Activated T-cell treated with anti-CD3 and anti-CD28 coated beads, Interleukin-2, amount 50 U/mL, for 1 hour (primary cell): ENCODE data around the gene CBR1.
A peak's percentile ranks its signal among the peaks of the same experiment; 100 is the strongest.
"Not testable (repeated sequence)": the region's sequence is repeated elsewhere in the genome, so short reads cannot be mapped to it uniquely, and the experiment has no call there.

Experiments
- DNase-seq: peaks from one replicate; pipeline ENCODE4 v3.0.0-alpha.2; 2020

CBR1 gene

GRCh38 chr21:36082237-36082664 is 12.4 kb downstream of the CBR1 start:
- DNase-seq = no peak

GRCh38 chr21:36087362-36088138 is 17.7 kb downstream of the CBR1 start:
- DNase-seq = no peak

GRCh38 chr21:36089946-36090345 is 20.1 kb downstream of the CBR1 start:
- no peak for DNase-seq

- no peak for DNase-seq
Observed at GRCh38 chr21:36092681-36093080, 22.9 kb downstream of the CBR1 start.

GRCh38 chr21:36093512-36093911 is 23.7 kb downstream of the CBR1 start:
- no peak for DNase-seq

- DNase-seq = no peak
Observed at GRCh38 chr21:36096398-36097290, 26.8 kb downstream of the CBR1 start.

GRCh38 chr21:36097427-36098181 is 27.8 kb downstream of the CBR1 start:
- no peak for DNase-seq

GRCh38 chr21:36098182-36098532 is 28.3 kb downstream of the CBR1 start:
- no peak for DNase-seq

GRCh38 chr21:36099000-36099399 is 29.2 kb downstream of the CBR1 start:
- no peak for DNase-seq

GRCh38 chr21:36099695-36100211 is 29.9 kb downstream of the CBR1 start:
- not testable (repeated sequence) for DNase-seq

GRCh38 chr21:36100971-36101641 is 31.3 kb downstream of the CBR1 start:
- no peak for DNase-seq

- DNase-seq = no peak
Observed at GRCh38 chr21:36103434-36103833, 33.6 kb downstream of the CBR1 start.

- DNase-seq = peak; percentile 65
Observed at GRCh38 chr21:36104317-36105300, 34.8 kb downstream of the CBR1 start.

GRCh38 chr21:36105327-36105842 is 35.6 kb downstream of the CBR1 start:
- no peak for DNase-seq

GRCh38 chr21:36109868-36110267 is 40.0 kb downstream of the CBR1 start:
- no peak for DNase-seq

GRCh38 chr21:36111238-36111637 is 41.4 kb downstream of the CBR1 start:
- DNase-seq = no peak

GRCh38 chr21:36113647-36114428 is 44.0 kb downstream of the CBR1 start:
- peak; percentile 27 for DNase-seq

- no peak for DNase-seq
Observed at GRCh38 chr21:36115138-36115730, 45.4 kb downstream of the CBR1 start.

- DNase-seq = no peak
Observed at GRCh38 chr21:36117286-36117741, 47.5 kb downstream of the CBR1 start.
